Measurements from ENCODE around the gene RANBP3.

DNA sequence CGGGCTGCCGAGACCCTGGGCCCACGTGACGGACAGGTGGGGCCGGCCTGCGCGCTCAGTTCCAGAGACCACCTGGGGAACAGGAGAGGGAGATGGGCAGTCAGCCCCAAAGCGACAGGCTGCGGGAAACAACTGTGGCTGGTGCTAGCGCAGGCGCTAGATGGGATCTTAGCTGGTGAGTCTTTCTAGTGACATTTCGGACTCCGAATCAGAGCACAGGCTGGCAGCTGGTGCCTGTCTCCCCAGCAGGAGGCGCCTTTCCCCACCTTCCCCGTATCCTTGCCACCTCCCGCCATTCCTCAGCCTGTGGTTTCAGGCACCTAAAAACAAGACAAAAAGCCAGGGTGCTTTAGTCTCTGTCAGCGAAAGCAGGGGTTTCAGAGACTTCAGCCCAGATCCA lies 19.4 kb upstream of the RANBP3 start:
- TF ChIP-seq, protein P1, sequence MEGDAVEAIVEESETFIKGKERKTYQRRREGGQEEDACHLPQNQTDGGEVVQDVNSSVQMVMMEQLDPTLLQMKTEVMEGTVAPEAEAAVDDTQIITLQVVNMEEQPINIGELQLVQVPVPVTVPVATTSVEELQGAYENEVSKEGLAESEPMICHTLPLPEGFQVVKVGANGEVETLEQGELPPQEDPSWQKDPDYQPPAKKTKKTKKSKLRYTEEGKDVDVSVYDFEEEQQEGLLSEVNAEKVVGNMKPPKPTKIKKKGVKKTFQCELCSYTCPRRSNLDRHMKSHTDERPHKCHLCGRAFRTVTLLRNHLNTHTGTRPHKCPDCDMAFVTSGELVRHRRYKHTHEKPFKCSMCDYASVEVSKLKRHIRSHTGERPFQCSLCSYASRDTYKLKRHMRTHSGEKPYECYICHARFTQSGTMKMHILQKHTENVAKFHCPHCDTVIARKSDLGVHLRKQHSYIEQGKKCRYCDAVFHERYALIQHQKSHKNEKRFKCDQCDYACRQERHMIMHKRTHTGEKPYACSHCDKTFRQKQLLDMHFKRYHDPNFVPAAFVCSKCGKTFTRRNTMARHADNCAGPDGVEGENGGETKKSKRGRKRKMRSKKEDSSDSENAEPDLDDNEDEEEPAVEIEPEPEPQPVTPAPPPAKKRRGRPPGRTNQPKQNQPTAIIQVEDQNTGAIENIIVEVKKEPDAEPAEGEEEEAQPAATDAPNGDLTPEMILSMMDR (IDR thresholded peaks at IDR 0.05), result no peak
- no peak for TF ChIP-seq POLR2A (IDR thresholded peaks at IDR 0.05)

Data from adrenal gland (tissue), 5 donors.